ENCODE measurements around the gene FKBP1C.

DNA sequence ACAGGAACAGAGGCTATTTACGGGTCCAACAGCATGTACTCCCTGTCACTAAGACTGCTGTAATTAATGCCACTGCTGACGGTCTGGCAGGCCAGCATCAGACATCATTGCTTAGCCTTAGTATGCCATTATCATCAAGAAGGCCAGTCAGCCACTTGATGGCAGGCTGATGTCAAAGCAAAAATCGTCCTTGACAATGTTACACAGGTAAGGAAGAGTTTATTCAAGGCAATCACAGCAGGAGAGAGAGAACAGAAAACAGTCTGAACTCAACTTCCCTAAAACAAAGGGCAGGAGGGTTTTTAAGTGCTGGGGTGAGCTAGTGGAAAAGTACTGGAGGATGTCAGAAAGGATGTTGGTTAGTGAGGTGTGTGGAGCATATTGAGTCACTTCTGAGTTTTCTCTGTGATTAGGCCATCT is 25.1 kb downstream of the FKBP1C start:
- TF ChIP-seq CTCF (IDR thresholded peaks at IDR 0.05) (no peak), POLR2A (IDR thresholded peaks at IDR 0.05) (no peak)
